HEK293T (cell line): ENCODE measurements around the gene TSEN2.

ENCODE experiments used
- BHLHE40 ChIP-seq: fragments of 450-650 bp; IDR thresholded peaks from 2 replicates; pipeline ENCODE4 v1.6.1; 2016; ENCODE audit warnings: mild to moderate bottlenecking, moderate library complexity, borderline replicate concordance
- SP1 ChIP-seq: fragments of 450-650 bp; IDR thresholded peaks from 2 replicates; pipeline ENCODE4 v1.6.1; 2017
- TARDBP ChIP-seq: fragments of 450-650 bp; IDR thresholded peaks from 2 replicates; pipeline ENCODE4 v1.6.1; 2016
- TF ChIP-seq, protein P1 (sequence below): fragments of 450-650 bp; IDR thresholded peaks from 2 replicates; pipeline ENCODE4 v1.6.1; 2016

DNA sequence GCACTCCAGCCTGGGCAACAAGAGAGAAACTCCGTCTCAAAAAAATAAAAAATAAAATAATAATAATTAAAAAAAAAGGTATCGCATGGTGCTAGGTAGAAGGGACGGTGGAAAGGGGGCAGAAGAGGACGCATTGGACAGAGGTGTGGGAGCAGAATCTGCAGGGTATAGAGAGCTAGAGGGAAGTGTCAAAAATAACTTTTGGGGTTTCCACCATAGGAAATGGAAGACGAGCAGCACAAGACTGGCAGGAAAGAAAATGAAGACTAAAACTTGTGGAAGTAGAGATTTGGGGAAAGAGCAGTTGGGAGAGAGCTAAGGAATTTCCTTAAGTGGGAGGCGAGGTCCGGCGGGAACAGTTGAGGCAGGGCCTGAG lies 72.0 kb downstream of the TSEN2 start:
- no peak for TF ChIP-seq SP1
- no peak for TF ChIP-seq BHLHE40
- no peak for TF ChIP-seq TARDBP
- TF ChIP-seq, protein P1, sequence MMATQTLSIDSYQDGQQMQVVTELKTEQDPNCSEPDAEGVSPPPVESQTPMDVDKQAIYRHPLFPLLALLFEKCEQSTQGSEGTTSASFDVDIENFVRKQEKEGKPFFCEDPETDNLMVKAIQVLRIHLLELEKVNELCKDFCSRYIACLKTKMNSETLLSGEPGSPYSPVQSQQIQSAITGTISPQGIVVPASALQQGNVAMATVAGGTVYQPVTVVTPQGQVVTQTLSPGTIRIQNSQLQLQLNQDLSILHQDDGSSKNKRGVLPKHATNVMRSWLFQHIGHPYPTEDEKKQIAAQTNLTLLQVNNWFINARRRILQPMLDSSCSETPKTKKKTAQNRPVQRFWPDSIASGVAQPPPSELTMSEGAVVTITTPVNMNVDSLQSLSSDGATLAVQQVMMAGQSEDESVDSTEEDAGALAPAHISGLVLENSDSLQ = no peak
